ENCODE results near the gene TMEM50B. TPM values are rescaled to one million over a fixed set of nuclear protein-coding genes. Genes with fewer than 3 reads are reported as not detected.

The TMEM50B gene
- total and polyA plus RNA-seq, 2 experiments from 2014 or later, result 73.1 to 88.0 TPM

GRCh38 chr21:33443194-33443593 is 36.6 kb downstream of the TMEM50B start:
- H3K27me3 ChIP-seq, result no peaks in the 10 kb centered on the region
- H3K4me3 ChIP-seq, result no peak overlapping the region
- WGBS (ENCODE audit: low lambda C conversion rate, missing lambda C conversion rate), result 79% methylated on average over 5 of the region's 5 CpGs
- H3K36me3 ChIP-seq (replicated peaks; ENCODE audit: insufficient read depth, low read depth), result no peaks in the 10 kb centered on the region
- no peak overlapping the region for H3K4me2 ChIP-seq
- no peak for DNase-seq (ENCODE audit: low spot score)
- no peaks in the 10 kb centered on the region for H3K4me1 ChIP-seq (ENCODE audit: insufficient read depth)
- H3K27ac ChIP-seq, result no peak overlapping the region
- H3K9me2 ChIP-seq (replicated peaks; ENCODE audit: insufficient read depth), result no peaks in the 10 kb centered on the region
- no peaks in the 10 kb centered on the region for H3K9me3 ChIP-seq (ENCODE audit: low read depth)
- TF ChIP-seq EZH2phosphoT487 (IDR thresholded peaks at IDR 0.05; ENCODE audit: low read depth, severe bottlenecking, unreplicated experiment) (no peak), CTCF (IDR thresholded peaks at IDR 0.05; ENCODE audit: poor library complexity) (no peak)
- H3K79me2 ChIP-seq, result no peaks in the 10 kb centered on the region
- H4K20me1 ChIP-seq (ENCODE audit: insufficient read depth, poor library complexity, severe bottlenecking), result no peaks in the 10 kb centered on the region
- H2AFZ ChIP-seq, result no peak overlapping the region

- H3K27ac ChIP-seq, result peak overlapping the region; percentile 23
- TF ChIP-seq EZH2phosphoT487 (IDR thresholded peaks at IDR 0.05; ENCODE audit: low read depth, severe bottlenecking, unreplicated experiment) (no peak), EZH2 (IDR thresholded peaks at IDR 0.05; ENCODE audit: borderline replicate concordance) (no peak), CTCF (IDR thresholded peaks at IDR 0.05; ENCODE audit: poor library complexity) (no peak)
- no peak overlapping the region for H2AFZ ChIP-seq
- no peaks in the 10 kb centered on the region for H3K79me2 ChIP-seq
- H3K4me2 ChIP-seq, result no peak overlapping the region
- H3K9me3 ChIP-seq (ENCODE audit: low read depth), result no peaks in the 10 kb centered on the region
- WGBS (ENCODE audit: low lambda C conversion rate, missing lambda C conversion rate), result 83% methylated on average over 11 of the region's 11 CpGs
- H3K4me3 ChIP-seq, result no peak overlapping the region
- H4K20me1 ChIP-seq (ENCODE audit: insufficient read depth, poor library complexity, severe bottlenecking), result no peaks in the 10 kb centered on the region
- no peaks in the 10 kb centered on the region for H3K4me1 ChIP-seq (ENCODE audit: insufficient read depth)
- H3K27me3 ChIP-seq, result no peaks in the 10 kb centered on the region
- peak; percentile 16 for DNase-seq (ENCODE audit: low spot score)
- H3K9me2 ChIP-seq (replicated peaks; ENCODE audit: insufficient read depth), result no peaks in the 10 kb centered on the region
- H3K36me3 ChIP-seq (replicated peaks; ENCODE audit: insufficient read depth, low read depth), result no peaks in the 10 kb centered on the region
These were observed 38.0 kb downstream of the TMEM50B start for GRCh38 chr21:33441489-33442477.

- Histone ChIP-seq H3K9me2 (replicated peaks; ENCODE audit: insufficient read depth) (no peaks in the 10 kb centered on the region), H3K36me3 (replicated peaks; ENCODE audit: insufficient read depth, low read depth) (no peaks in the 10 kb centered on the region), H4K20me1 (ENCODE audit: insufficient read depth, poor library complexity, severe bottlenecking) (no peaks in the 10 kb centered on the region), H3K4me3 (no peak overlapping the region), H3K27ac (no peak overlapping the region), H3K9me3 (ENCODE audit: low read depth) (no peaks in the 10 kb centered on the region), H3K27me3 (no peaks in the 10 kb centered on the region), H3K4me2 (no peak overlapping the region), H3K4me1 (ENCODE audit: insufficient read depth) (peaks cover 3% of the 10 kb centered on the region), H2AFZ (no peak overlapping the region), H3K79me2 (no peaks in the 10 kb centered on the region)
- 85% methylated on average over 6 of the region's 6 CpGs for WGBS (ENCODE audit: low lambda C conversion rate, missing lambda C conversion rate)
- TF ChIP-seq EZH2phosphoT487 (IDR thresholded peaks at IDR 0.05; ENCODE audit: low read depth, severe bottlenecking, unreplicated experiment) (no peak), EZH2 (IDR thresholded peaks at IDR 0.05; ENCODE audit: borderline replicate concordance) (no peak)
- DNase-seq (ENCODE audit: low spot score), result no peak
These were observed 42.6 kb downstream of the TMEM50B start for GRCh38 chr21:33437140-33437539.

- peak; percentile 68 for DNase-seq (ENCODE audit: low spot score)
- WGBS (ENCODE audit: low lambda C conversion rate, missing lambda C conversion rate), result 87% methylated on average over 5 of the region's 5 CpGs
- Histone ChIP-seq H3K4me1 (ENCODE audit: insufficient read depth) (peaks cover 3% of the 10 kb centered on the region), H3K79me2 (no peaks in the 10 kb centered on the region), H3K4me2 (no peak overlapping the region), H3K9me3 (ENCODE audit: low read depth) (no peaks in the 10 kb centered on the region), H2AFZ (no peak overlapping the region), H3K27me3 (no peaks in the 10 kb centered on the region), H3K9me2 (replicated peaks; ENCODE audit: insufficient read depth) (no peaks in the 10 kb centered on the region), H3K36me3 (replicated peaks; ENCODE audit: insufficient read depth, low read depth) (no peaks in the 10 kb centered on the region), H4K20me1 (ENCODE audit: insufficient read depth, poor library complexity, severe bottlenecking) (no peaks in the 10 kb centered on the region), H3K27ac (peak overlapping the region; percentile 61), H3K4me3 (no peak overlapping the region)
- TF ChIP-seq EZH2 (IDR thresholded peaks at IDR 0.05; ENCODE audit: borderline replicate concordance) (no peak), EZH2phosphoT487 (IDR thresholded peaks at IDR 0.05; ENCODE audit: low read depth, severe bottlenecking, unreplicated experiment) (no peak), CTCF (IDR thresholded peaks at IDR 0.05; ENCODE audit: poor library complexity) (no peak)
These were observed 44.9 kb downstream of the TMEM50B start for GRCh38 chr21:33434770-33435360.

Data from hepatocyte (in vitro differentiated cells).